ENCODE measurements around the gene PPM1E.
A peak's percentile ranks its signal among the peaks of the same experiment; 100 is the strongest.
"Not testable (repeated sequence)": the region's sequence is repeated elsewhere in the genome, so short reads cannot be mapped to it uniquely, and the experiment has no call there.

Gene PPM1E

GRCh38 chr17:58755577-58756245 is at the start of gene PPM1E:
PPM1E (plus strand) TSS chr17:58755854.
- DNase-seq = peak; percentile 62 to 85

DNA sequence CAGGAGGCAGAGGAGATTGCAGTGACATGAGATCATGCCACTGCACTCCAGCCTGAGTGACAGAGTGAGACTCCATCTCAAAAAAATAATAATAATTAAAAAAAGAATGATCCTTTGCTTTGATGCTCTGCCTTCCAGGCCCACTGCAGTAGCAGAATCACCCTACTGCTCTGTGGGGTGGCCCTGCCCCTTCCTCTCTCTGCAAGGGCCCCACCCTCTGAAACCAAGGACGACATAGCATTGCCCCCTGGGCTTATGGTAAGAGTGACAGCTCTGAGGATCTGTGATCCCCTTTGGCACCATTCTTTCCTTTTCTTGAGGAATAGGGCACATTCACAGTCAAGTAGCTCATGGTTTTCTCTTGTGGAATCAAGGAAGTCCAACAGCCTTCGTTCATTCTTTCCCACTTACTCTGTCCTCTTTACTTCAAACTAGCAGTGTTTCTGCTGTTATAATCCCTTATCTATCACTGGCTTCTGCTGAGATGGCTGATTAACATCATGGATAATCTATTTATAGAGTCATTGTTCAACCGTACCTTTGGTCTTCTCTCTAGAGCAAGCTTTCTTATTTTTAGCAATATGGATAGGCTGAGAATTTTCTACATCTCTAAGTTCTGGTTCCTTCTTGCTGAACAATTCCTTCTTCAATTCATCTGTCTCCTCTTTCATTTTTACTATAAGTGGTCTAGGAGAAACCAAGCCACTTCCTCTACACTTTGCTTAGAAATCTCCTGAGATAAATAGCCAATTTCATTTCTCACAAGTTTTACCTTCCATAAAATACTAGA is 49.1 kb upstream of the PPM1E start:
- no peak for DNase-seq

DNA sequence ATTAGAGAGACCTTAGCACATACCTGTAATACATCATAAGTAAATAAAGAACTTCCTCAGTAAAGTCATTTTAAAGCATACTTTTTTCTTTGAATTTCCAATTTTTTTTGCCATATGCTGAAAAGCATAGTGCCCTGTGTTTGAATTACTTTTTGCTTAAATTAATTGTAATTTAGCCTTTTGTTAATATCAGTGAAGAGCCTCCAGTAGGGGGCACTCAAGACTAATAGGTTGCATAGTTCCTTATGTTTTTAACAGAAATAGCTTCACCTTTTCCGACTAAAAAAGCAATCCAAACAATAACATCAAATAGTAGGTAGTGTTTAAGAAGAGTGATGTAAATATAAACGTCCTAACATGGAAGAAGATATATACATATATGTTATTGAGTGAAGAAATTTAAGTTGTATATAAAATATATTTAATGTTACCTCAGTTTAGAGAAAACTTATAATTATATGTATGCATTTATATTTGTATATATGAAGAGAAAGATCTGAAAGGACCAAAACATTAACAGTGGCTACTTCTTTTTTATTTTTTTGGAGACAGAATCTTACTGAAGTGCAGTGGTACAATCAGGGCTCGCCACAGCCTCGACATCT is 44.6 kb upstream of the PPM1E start:
- DNase-seq = peak in 1 of 2 experiments; percentile 1

DNA sequence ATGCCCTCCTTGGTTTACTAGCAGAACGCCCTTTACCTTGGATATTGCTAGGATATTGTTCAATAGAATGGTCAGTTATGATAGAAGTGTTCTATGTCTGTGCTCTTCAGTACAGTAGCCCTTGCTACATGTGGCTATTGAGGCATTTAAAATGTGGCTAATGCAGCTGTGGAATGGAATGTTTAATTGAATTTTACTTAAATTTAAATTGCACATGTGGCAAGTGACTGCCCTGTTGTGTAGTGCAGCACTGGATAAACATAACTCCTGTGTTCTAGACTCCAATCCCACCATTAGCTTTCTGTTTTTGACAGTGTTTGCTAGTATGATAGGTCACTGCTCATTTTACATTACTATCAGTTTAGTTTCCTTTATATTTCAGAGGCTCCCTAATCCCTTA is 33.4 kb upstream of the PPM1E start:
- DNase-seq = no peak

DNA sequence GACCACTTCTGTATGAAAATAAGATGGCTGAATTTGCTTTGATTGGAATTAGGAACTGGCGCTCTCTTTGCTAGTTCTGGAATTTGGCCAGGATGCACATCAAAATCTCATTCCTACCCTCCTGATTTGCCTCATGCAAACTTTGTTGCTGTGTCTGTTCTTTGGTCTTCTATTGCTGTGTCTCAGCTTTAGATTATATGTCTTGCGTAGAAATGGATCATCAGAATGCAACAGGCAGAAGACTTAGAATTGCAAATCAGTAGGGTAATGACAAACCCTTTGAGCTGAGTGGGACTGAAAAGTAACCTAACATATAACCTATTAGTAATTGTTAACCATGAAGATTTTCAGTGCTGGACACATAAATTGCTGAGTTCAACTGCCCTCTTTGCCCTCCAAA is 33.0 kb upstream of the PPM1E start:
- DNase-seq = no peak

DNA sequence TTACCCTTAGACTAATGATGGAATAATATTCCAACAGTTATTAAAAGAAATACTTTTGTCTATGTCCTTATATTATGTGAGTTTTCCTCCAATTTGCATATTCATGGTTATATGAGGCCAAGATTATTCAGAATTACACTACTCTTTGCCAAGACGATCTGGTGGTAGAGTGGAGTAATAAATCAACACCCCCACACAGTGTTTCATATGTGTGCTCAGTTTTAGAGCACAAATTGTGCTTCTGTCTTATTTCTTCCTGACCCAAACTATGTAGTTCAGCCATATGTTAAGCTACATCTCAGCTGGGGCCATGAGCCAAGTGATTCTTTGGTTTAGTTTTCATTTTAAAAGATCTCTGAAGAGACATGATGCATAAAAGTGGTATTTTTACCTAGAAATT is 26.9 kb upstream of the PPM1E start:
- no peak for DNase-seq

DNA sequence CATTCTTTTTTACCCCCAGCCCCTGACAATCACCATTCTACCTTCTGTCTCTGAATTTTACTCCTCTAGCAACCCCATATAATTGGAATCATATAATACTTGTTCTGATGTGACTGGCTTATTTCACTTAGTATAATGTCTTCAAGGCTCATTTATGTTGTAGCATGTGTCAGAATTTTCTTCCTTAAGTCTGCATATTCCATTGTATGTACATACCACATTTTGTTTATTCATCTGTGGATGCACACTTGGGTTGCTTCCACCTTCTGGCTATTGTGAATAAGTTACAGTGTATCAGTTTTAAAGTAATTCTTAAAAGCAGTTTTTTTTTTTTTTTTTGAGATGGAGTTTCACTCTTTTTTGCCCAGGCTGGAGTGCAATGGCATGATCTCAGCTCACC is 24.7 kb upstream of the PPM1E start:
- DNase-seq = no peak

DNA sequence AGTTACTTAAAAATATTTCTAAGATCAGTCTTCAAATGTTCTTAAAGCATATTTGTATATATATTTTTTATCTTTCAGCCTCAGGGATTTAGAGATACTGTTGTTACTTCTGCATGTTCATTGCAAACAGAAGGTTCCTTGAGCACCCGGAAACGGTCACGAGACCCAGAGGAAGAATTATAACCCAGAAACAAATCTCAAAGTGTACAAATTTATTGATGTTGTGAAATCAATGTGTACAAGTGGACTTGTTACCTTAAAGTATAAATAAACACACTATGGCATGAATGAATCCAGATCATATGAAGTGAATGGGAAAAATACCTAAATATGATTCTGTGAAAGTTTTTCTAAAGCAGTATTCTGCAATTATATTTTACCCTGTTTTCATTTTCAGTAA is 21.6 kb upstream of the PPM1E start:
- no peak for DNase-seq

GRCh38 chr17:58734811-58735210 is 20.8 kb upstream of the PPM1E start:
- no peak for DNase-seq

GRCh38 chr17:58741121-58741625 is 14.5 kb upstream of the PPM1E start:
- no peak for DNase-seq

DNA sequence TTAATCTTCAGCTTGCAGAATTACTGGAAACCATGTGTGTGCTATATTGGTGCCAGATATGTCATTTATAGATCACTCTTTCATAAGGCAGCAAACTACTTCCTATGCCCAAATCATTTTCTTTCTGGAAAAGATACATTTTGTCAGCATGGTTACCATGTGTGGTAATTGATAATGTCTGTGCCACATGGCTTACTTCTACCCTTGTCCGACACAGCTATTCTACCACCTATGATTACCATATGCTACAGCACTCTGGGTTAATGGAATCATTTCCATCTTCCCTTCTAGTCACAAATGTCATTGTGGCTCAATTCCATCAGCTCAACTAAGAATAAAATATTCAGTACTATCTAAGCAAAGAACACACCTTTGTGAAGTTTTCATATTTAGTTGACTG is 8.0 kb upstream of the PPM1E start:
- DNase-seq = no peak

DNA sequence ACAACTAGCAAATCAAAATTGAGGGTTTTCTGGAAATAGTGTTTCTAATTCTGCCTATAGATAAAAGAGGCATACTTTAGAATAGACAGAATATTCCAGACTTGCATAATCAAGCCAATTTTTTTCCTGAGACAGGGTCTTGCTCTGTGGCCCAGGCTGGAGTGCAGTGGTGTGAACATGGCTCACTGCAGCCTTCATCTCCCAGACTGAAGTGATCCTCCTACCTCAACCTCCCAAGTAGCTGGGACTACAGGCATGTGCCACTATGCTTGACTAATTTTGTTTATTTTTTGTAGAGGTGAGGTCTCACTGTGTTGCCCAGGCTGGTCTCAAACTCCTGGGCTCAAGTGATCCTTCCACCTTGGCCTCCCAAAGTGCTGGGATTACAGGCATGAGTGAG is 6.0 kb upstream of the PPM1E start:
- DNase-seq = not testable (repeated sequence)

- no peak for DNase-seq
These were observed 2.6 kb upstream of the PPM1E start for GRCh38 chr17:58753026-58753425.

GRCh38 chr17:58755269-58755576 is 431 bp upstream of the PPM1E start:
- no peak for DNase-seq

GRCh38 chr17:58756246-58757161 is 850 bp downstream of the PPM1E start:
- no peak for DNase-seq

DNA sequence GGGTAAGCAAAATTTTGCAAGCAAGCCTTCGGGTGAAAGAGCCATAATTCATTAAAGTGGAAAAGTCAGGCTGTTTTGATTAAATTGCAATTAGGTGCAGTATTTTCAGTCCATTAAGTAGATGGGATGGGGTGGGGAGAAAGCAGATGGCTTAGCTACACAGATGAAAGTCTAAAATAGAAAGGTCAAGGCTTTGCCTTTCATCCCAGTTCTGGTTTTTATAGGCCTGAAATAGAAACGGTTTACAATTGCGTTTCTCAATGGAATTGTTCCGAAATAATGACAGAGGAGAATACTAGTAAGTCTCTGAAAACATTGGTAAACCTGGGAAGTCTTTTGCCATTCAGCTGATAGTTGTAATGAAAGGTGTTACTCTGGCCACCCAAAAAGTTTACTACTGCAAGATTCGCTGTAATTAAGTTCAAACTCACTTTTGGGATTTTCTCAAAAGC is 1.5 kb downstream of the PPM1E start:
- DNase-seq = no peak

DNA sequence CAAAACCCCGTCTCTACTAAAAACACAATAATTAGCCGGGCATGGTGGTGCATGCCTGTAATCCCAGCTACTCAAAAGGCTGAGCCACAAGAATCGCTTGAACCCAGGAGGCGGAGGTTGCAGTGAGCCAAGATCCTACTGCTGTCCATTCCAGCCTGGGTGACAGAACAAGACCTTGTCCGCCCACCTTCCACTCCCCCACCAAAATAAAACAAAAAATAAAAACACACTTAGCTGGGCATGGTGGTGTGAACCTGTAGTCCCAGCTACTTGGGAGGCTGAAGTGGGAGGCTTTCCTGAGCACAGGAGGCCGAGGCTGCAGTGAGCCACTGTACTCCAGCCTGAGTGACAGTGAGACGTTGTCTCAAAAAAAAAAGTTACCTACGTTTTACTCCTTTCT is 3.2 kb downstream of the PPM1E start:
- no peak for DNase-seq

- DNase-seq = no peak
These were observed 3.9 kb downstream of the PPM1E start for GRCh38 chr17:58759522-58759921.

DNA sequence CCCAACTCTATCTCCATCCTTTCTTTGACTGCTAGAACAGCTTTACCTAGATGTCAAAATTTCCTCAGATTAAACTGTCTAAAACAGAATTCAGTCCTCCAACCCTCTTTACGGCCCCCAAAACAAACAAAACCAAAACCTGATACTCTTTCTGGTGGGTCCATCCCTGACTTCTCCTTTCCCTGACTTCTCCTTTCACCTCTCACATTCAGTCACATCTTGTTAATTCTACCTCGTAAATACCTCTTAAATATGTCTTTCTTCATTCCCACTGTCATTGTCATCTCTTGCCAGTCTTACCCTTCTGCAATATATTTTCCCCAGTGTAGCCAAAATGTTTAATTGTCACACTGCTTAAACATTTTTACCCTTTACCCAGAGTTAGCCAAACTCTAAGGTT is 4.6 kb downstream of the PPM1E start:
- no peak for DNase-seq

DNA sequence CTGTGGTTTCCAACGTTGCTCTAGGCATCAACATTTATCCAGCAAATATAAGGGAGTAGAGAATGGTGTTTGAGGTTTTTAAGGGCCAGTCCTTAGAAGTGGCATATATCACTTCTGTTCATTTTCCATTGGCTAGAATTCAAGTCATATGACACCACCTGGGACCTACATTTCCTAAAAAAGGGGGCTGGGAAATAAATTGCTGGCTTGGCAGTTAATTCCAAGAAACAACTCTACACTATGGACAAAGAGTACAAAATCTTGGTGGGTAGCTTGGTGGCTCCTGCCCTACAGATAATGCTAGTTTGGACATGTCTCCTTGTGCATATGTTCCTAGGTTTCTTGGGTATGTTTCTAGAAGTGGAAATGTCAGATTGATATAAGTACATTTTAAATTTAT is 7.6 kb downstream of the PPM1E start:
- no peak for DNase-seq

- no peak for DNase-seq
These were observed 8.7 kb downstream of the PPM1E start for GRCh38 chr17:58764373-58764772.

DNA sequence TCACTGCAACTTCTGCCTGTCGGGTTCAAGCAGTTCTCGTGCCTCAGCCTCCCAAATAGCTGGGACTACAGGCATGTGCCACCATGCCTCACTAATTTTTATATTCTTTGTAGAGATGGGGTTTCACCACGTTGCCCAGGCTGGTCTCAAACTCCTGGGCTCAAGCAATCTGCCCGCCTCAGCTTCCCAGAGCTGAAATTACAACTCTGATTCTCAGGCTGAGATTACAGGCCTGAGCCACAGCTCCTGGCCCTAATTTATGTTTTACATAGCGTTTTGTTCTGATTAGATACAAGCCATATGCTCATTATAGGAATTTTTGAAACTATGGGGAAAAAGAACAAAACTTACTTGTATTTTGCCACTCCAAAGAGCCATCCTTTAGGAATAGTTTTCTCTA is 22.8 kb downstream of the PPM1E start:
- DNase-seq = not testable (repeated sequence)

- no peak for DNase-seq
These were observed 23.8 kb downstream of the PPM1E start for GRCh38 chr17:58779446-58779845.
